Mammary epithelial cell (primary cell): Measurements from ENCODE around the gene CHD9.

ENCODE experiments used
- CTCF ChIP-seq, 2 donors: IDR thresholded peaks in 1 of 2; conservative IDR thresholded peaks in 1 of 2; 2 replicates each; pipeline ENCODE4 v1.5.1; 2011 to 2012; ENCODE audit warnings: inconsistent platforms in 2 of 2, low read length in 2 of 2, mild to moderate bottlenecking in 2 of 2, control low read depth in 1 of 2, low read depth in 1 of 2; ENCODE audit not compliant: insufficient read depth in 1 of 2; ENCODE audit errors: extremely low read depth in 1 of 2
- EZH2 ChIP-seq: IDR thresholded peaks from 2 replicates; pipeline ENCODE4 v1.6.1; 2012; ENCODE audit warnings: low read length, inconsistent platforms, borderline replicate concordance

GRCh38 chr16:53357955-53358354 lies 303.2 kb downstream of the CHD9 start:
- TF ChIP-seq CTCF (conservative IDR thresholded peaks at IDR 0.05 in 1 of 2, IDR thresholded peaks at IDR 0.05 in 1 of 2; ENCODE audit: extremely low read depth in 1 of 2, insufficient read depth in 1 of 2, low read depth in 1 of 2, low read length in 2 of 2), result no peak
- no peak for TF ChIP-seq EZH2
